Gastroesophageal sphincter (tissue), 3 donors: ENCODE measurements around the gene PDRG1.

ENCODE experiments used
- EP300 ChIP-seq: sonication (generic); formaldehyde crosslinking; IDR thresholded peaks from one replicate; pipeline ENCODE4 v1.6.1; 2017; ENCODE audit warnings: antibody characterized with exemption, mild to moderate bottlenecking
- POLR2A ChIP-seq, 2 donors: fragments of 450-650 bp; IDR thresholded peaks; one replicate each; pipeline ENCODE4 v1.6.1; 2017; ENCODE audit warnings: antibody characterized with exemption in 2 of 2, mild to moderate bottlenecking in 2 of 2, moderate library complexity in 1 of 2
- POLR2AphosphoS5 ChIP-seq: sonication (generic); formaldehyde crosslinking; IDR thresholded peaks from one replicate; pipeline ENCODE4 v1.6.1; 2017; ENCODE audit warnings: antibody characterized with exemption
- TF ChIP-seq, protein P1 (sequence below), 4 experiments: fragments of 200-600 bp in 2 of 4; fragments of 450-650 bp in 2 of 4; sonication (generic) in 1 of 4; IDR thresholded peaks; one replicate each; pipeline ENCODE4 v1.5.1; 2017 to 2019; ENCODE audit warnings: antibody characterized with exemption in 4 of 4, mild to moderate bottlenecking in 2 of 4, moderate library complexity in 2 of 4

DNA sequence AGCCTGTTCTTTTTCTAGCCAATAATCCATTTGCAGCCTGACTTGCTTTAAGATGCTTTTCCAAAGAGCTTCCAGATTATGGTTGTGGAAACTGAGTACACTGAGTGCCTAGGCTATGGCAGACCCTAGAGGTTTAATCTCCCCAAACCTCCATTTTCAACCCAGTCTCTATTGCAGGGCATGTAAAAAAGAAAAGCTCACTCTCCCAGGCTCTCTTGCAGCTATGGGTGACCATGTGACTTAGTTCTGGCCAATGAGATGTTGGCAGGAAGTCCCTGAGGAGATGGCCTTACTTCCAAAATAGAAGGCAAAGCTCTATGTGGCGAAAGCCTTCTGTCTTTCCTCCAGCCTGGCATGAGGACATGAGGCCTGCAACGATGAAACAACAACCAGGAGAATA lies 3.8 kb downstream of the PDRG1 start:
- TF ChIP-seq, protein P1, sequence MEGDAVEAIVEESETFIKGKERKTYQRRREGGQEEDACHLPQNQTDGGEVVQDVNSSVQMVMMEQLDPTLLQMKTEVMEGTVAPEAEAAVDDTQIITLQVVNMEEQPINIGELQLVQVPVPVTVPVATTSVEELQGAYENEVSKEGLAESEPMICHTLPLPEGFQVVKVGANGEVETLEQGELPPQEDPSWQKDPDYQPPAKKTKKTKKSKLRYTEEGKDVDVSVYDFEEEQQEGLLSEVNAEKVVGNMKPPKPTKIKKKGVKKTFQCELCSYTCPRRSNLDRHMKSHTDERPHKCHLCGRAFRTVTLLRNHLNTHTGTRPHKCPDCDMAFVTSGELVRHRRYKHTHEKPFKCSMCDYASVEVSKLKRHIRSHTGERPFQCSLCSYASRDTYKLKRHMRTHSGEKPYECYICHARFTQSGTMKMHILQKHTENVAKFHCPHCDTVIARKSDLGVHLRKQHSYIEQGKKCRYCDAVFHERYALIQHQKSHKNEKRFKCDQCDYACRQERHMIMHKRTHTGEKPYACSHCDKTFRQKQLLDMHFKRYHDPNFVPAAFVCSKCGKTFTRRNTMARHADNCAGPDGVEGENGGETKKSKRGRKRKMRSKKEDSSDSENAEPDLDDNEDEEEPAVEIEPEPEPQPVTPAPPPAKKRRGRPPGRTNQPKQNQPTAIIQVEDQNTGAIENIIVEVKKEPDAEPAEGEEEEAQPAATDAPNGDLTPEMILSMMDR (IDR thresholded peaks at IDR 0.05), result no peak
- no peak for TF ChIP-seq POLR2AphosphoS5
- no peak for TF ChIP-seq POLR2A (IDR thresholded peaks at IDR 0.05)
- TF ChIP-seq EP300, result no peak
